Measurements from ENCODE around the gene HIGD1A.

HIGD1A gene

GRCh38 chr3:42799376-42799775, 4.9 kb downstream of the HIGD1A start:
- DNase-seq (ENCODE audit: low spot score), result no peak

- no peak for DNase-seq (ENCODE audit: low spot score)
These were observed 7.9 kb downstream of the HIGD1A start for GRCh38 chr3:42796332-42796885.

GRCh38 chr3:42795621-42796181, 8.6 kb downstream of the HIGD1A start:
- DNase-seq (ENCODE audit: low spot score), result no peak

- no peak for DNase-seq (ENCODE audit: low spot score)
These were observed 13.5 kb downstream of the HIGD1A start for GRCh38 chr3:42790714-42791229.

GRCh38 chr3:42786631-42787030, 17.7 kb downstream of the HIGD1A start:
- no peak for DNase-seq (ENCODE audit: low spot score)

GRCh38 chr3:42786212-42786611, 18.1 kb downstream of the HIGD1A start:
- no peak for DNase-seq (ENCODE audit: low spot score)

GRCh38 chr3:42780892-42781700, 23.2 kb downstream of the HIGD1A start:
- DNase-seq (ENCODE audit: low spot score), result peak; percentile 54

GRCh38 chr3:42780398-42780797, 23.9 kb downstream of the HIGD1A start:
- no peak for DNase-seq (ENCODE audit: low spot score)

- DNase-seq (ENCODE audit: low spot score), result no peak
These were observed 25.6 kb downstream of the HIGD1A start for GRCh38 chr3:42778644-42779043.

- DNase-seq (ENCODE audit: low spot score), result no peak
These were observed 30.9 kb downstream of the HIGD1A start for GRCh38 chr3:42773409-42773751.

GRCh38 chr3:42772670-42773408, 31.5 kb downstream of the HIGD1A start, which contains the start of gene CCDC13:
Gene CCDC13 (minus strand): TSS chr3:42773253. CDS start chr3:42758345, 14,908 bp downstream.
- peak; percentile 78 for DNase-seq (ENCODE audit: low spot score)

- DNase-seq (ENCODE audit: low spot score), result no peak
These were observed 33.0 kb downstream of the HIGD1A start for GRCh38 chr3:42771271-42771670.

GRCh38 chr3:42769477-42770131, 34.7 kb downstream of the HIGD1A start:
- DNase-seq (ENCODE audit: low spot score), result no peak

GRCh38 chr3:42764561-42765295, 39.6 kb downstream of the HIGD1A start:
- DNase-seq (ENCODE audit: low spot score), result no peak

- no peak for DNase-seq (ENCODE audit: low spot score)
These were observed 40.2 kb downstream of the HIGD1A start for GRCh38 chr3:42764115-42764514.

GRCh38 chr3:42763021-42763420, 41.3 kb downstream of the HIGD1A start:
- DNase-seq (ENCODE audit: low spot score), result no peak

GRCh38 chr3:42762046-42762724, 42.1 kb downstream of the HIGD1A start:
- DNase-seq (ENCODE audit: low spot score), result no peak

GRCh38 chr3:42758126-42758525, 46.2 kb downstream of the HIGD1A start:
- no peak for DNase-seq (ENCODE audit: low spot score)

- no peak for DNase-seq (ENCODE audit: low spot score)
These were observed 47.5 kb downstream of the HIGD1A start for GRCh38 chr3:42756681-42757213.
